Uterus (tissue), 2 donors: ENCODE measurements around the gene BAG3.

Source experiments
- CTCF ChIP-seq, 4 experiments: fragments of 200-600 bp in 2 of 4; fragments of 450-650 bp in 2 of 4; sonication (generic) in 2 of 4; IDR thresholded peaks; one replicate each; pipeline ENCODE4 v1.5.1; 2016 to 2019; ENCODE audit warnings: antibody characterized with exemption in 4 of 4, mild to moderate bottlenecking in 2 of 4, moderate library complexity in 1 of 4
- POLR2A ChIP-seq, 2 donors: fragments of 450-650 bp; IDR thresholded peaks; one replicate each; pipeline ENCODE4 v1.6.1; 2016; ENCODE audit warnings: antibody characterized with exemption in 2 of 2, mild to moderate bottlenecking in 1 of 2, moderate library complexity in 1 of 2

- no peak for TF ChIP-seq POLR2A (IDR thresholded peaks at IDR 0.05)
- peak in 1 of 4 experiments; percentile 15 for TF ChIP-seq CTCF (IDR thresholded peaks at IDR 0.05)
Measured at GRCh38 chr10:119667562-119668328, 16.6 kb downstream of the BAG3 start.
